GM12801 (cell line): ENCODE measurements around the gene VAV3.

Experiments
- TF ChIP-seq, protein P1 (sequence below): IDR thresholded peaks from one replicate; pipeline ENCODE4 v1.5.1; 2011; ENCODE audit warnings: control low read depth; ENCODE audit not compliant: insufficient read length; ENCODE audit errors: extremely low read depth

VAV3 gene

DNA sequence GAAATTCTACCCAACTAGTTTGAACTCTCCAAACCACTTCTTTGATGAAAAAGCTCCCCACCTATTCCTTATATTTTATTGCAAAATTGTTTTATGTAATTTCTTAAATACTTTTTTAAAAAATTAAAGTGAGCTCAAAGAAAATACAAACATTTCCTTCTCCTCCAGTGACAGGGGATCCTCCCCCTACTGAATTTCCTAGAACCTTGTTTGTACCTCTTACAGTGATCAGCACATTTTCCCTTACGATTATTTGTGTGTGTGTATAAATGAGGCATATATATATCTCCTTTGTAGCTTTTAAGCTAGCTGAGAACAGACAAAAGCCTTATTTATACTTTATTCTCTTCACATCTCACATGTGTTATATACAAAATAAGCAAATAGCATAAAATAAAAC is 44.4 kb downstream of the VAV3 start:
- TF ChIP-seq, protein P1, sequence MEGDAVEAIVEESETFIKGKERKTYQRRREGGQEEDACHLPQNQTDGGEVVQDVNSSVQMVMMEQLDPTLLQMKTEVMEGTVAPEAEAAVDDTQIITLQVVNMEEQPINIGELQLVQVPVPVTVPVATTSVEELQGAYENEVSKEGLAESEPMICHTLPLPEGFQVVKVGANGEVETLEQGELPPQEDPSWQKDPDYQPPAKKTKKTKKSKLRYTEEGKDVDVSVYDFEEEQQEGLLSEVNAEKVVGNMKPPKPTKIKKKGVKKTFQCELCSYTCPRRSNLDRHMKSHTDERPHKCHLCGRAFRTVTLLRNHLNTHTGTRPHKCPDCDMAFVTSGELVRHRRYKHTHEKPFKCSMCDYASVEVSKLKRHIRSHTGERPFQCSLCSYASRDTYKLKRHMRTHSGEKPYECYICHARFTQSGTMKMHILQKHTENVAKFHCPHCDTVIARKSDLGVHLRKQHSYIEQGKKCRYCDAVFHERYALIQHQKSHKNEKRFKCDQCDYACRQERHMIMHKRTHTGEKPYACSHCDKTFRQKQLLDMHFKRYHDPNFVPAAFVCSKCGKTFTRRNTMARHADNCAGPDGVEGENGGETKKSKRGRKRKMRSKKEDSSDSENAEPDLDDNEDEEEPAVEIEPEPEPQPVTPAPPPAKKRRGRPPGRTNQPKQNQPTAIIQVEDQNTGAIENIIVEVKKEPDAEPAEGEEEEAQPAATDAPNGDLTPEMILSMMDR: no peak

DNA sequence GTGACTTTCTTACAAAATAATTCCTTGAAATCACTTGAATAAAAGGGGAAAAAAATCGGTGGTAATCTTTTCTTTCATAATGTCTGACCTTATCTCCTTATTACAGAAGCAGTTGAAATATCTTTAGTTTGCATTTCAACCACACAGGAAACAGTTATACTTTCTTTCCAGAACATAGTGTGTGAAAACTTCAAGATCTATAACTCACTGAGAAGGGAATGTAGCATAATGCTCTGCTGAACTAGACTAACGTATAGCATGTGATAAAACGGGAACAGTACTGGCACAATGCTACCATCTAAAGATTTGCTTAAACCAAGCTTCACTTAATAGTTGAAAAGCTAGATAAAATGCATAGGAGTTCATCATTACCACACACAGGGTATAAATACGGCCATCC is 45.0 kb downstream of the VAV3 start:
- TF ChIP-seq, protein P1: no peak

DNA sequence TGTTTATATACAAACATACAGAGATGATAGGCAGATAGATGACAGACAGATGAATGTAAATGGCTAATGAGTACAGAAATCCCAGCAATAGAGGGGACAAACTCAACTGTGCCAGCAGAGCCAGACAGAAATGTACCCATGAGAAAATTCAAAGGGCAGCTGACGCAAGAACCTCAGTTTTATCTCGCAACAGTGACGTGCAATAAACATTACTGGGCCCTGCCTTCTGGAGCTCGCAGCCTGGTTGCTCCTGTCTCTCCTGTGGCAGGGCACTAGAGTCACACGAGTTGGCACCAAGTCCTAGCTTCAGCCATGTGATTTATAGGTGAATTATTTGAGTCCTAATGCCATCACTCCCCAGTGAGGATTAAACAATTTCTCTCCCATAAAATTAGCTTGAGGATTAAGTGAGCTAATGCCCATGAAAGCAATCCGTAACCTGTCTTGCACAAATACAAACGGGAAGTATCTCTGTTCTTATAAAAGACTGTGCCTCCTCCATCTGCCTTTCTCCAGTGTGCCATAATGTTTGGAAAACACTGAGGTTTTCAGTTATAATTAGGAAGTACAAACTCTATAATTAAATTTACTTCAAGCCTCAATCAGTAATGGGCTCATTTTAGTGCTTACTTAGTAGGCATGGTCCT is 50.7 kb downstream of the VAV3 start:
- TF ChIP-seq, protein P1: no peak

DNA sequence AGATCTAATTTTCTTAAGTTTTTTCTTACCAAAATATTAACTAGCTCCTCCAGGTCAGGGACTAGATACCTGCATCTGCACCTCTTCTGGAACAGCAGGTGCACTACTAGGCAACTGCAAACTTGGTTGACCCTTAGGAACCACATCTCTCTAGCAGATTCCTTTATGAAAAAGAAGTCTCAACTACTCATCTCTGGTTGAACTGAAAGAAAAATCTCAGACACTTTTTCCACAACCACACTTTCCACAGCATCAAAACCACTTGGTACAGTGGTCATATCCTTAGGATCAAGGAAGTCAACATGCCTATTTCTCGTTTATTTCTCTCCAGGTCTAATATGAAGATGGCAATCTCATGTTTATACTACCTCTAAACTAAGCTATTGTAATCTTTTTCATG is 52.3 kb downstream of the VAV3 start:
- TF ChIP-seq, protein P1: no peak

DNA sequence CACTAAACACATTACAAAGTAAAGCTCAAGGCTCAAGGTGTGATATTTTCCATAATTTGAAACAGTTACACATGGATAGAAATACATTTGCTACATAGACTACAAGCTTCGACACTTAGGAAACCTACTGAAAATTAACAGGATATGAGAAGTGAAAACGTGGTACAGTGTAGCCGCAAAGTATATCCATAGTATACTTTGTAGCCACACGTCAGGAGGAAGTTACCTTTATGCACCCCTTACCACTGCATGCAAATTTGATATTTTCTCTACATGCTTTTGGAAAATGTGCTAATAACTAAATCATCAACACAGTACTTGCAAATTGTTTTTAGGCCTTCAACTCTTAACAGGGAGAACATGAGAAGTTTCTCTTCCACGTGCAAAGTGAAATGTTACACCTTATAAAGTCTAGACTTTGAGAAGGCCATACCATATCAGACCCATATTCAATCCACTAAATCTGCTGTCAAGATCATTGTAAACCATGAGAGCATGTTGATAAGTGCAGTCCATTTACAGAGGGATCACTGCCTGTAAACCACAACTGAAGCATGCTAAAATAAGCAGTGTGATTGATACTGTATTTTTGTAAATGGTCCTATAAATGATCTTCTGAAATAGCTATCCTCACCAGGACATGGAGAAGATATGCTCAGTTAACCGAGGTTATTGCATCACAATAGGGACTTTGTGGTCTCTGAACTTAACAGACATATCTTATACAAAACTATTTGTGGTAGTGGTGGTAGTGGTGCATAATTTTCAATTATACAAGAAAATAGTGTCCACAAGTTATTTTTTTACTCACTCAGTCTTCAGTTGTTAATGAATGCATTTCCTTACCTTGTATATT is 64.7 kb downstream of the VAV3 start:
- TF ChIP-seq, protein P1: no peak

DNA sequence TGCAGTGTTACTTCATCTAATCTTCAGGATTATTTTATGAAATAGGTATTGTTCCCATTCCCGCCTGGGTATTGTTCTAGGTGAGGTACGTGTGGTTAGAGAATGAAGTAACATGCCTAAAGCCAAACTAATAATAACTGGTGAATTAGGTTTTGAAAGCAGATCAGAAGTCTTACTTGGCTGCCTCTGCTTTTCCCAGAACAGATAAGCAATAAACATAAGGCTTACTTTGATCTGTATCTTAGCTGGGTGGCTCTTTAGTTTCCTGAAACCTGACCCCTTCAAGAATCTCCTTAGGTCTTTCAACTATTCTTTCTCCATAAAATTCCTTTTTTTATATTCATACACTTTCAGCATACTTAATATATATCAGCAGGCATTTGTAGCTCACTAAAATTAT is 65.3 kb downstream of the VAV3 start:
- TF ChIP-seq, protein P1: no peak

DNA sequence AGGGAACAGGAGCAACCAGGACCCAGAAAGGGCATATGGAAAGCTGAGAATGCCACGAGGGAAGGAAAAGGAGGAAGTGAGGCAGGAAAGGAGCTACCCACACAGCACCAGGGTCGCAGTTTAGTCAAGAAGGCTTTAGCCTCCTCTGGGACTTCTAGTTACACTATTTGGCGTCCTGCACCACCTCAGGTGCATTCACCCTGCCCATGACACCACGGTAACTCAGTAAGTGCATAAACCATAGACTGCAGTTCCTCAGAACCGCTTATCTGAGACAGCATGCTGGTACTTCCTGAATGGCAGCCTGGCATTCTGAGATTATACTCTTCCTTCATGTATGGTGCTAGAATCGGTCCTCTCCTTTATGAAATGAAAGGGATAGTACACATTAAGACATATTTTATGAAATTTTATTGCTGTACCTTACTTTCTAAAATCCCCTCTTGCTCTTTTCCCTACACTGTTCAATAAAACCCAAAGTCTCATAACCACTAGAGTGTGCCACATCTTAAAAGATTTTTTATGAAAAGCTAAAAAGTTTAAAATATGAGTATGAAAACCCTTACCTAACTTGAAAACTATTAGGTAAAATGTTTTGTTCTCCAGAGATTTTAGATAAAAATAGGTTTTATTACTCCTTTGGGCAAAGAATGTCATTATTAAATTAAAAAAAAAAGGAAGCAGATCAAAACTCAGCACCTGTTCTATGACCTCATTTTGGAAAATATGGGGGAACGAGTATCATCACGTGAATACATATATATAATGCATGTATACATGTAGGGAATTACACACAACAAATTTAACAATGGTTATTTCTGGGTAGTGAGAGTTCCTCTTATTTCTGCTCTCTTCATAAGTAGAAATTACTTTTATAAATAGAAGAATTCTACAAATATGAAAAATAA is 67.3 kb downstream of the VAV3 start:
- TF ChIP-seq, protein P1: no peak
